ENCODE data around the gene EFCAB13.
A peak's percentile ranks its signal among the peaks of the same experiment; 100 is the strongest.

Gene EFCAB13

GRCh38 chr17:47295037-47295873 lies 28.5 kb upstream of the EFCAB13 start:
- no peak for DNase-seq

GRCh38 chr17:47295874-47296255 lies 27.9 kb upstream of the EFCAB13 start:
- no peak for DNase-seq

- no peak for DNase-seq
These were observed 25.9 kb upstream of the EFCAB13 start for GRCh38 chr17:47297661-47298400.

GRCh38 chr17:47298712-47299111 lies 25.0 kb upstream of the EFCAB13 start:
- no peak for DNase-seq

GRCh38 chr17:47299239-47299910 lies 24.4 kb upstream of the EFCAB13 start:
- no peak for DNase-seq

- DNase-seq = no peak
These were observed 23.0 kb upstream of the EFCAB13 start for GRCh38 chr17:47300718-47301117.

GRCh38 chr17:47301161-47301560 lies 22.6 kb upstream of the EFCAB13 start:
- DNase-seq = no peak

GRCh38 chr17:47301831-47302230 lies 21.9 kb upstream of the EFCAB13 start:
- DNase-seq = no peak

- no peak for DNase-seq
These were observed 19.6 kb upstream of the EFCAB13 start for GRCh38 chr17:47304186-47304585.

GRCh38 chr17:47305302-47305923 lies 18.3 kb upstream of the EFCAB13 start:
- DNase-seq = no peak

- DNase-seq = no peak
These were observed 13.5 kb upstream of the EFCAB13 start for GRCh38 chr17:47310186-47310733.

- DNase-seq = no peak
These were observed 12.3 kb upstream of the EFCAB13 start for GRCh38 chr17:47311420-47311819.

GRCh38 chr17:47315451-47316266 lies 8.1 kb upstream of the EFCAB13 start:
- DNase-seq = no peak

GRCh38 chr17:47316311-47316710 lies 7.4 kb upstream of the EFCAB13 start:
- DNase-seq = no peak

- no peak for DNase-seq
These were observed 6.6 kb upstream of the EFCAB13 start for GRCh38 chr17:47317119-47317518.

GRCh38 chr17:47318197-47318918 lies 5.4 kb upstream of the EFCAB13 start:
- no peak for DNase-seq

GRCh38 chr17:47320879-47321502 lies 2.8 kb upstream of the EFCAB13 start:
- no peak for DNase-seq

GRCh38 chr17:47324224-47325020 lies 667 bp downstream of the EFCAB13 start:
- DNase-seq = peak; percentile 40

GRCh38 chr17:47325176-47325575 lies 1.4 kb downstream of the EFCAB13 start:
- no peak for DNase-seq

- DNase-seq = no peak
These were observed 6.8 kb downstream of the EFCAB13 start for GRCh38 chr17:47330548-47330947.

Measured in T-helper 9 cell (primary cell).